Stimulated activated CD4-positive, alpha-beta T cell treated with anti-CD3 and anti-CD28 coated beads, Interleukin-1b, Interleukin-23, amount 100 ng/mL, for 1 hour (primary cell): Measurements from ENCODE around the gene ENTPD6.

ENCODE experiments used
- DNase-seq, 2 donors: peaks; one replicate each; pipeline ENCODE4 v3.0.0-alpha.2; 2020; ENCODE audit warnings: low read depth in 2 of 2

Gene ENTPD6

DNA sequence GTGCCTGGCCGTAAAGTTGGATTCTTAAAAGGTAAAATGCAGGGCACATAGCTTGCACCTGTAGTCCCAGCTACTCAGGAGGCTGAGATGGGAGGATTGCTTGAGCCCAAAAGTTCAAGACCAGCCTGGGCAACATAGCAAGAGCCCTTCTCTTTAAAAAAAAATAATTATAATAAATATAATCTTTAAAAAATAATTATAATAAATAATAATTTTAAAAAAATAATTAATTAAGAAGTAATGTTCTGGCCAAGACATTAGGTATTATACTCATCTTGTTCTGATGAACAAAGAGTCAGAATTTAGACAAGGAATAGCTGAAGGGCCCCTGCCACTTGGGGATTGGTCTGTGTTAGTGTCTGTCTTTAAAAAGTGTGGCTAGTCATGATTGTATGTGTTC is 13.9 kb downstream of the ENTPD6 start:
- DNase-seq = no peak

DNA sequence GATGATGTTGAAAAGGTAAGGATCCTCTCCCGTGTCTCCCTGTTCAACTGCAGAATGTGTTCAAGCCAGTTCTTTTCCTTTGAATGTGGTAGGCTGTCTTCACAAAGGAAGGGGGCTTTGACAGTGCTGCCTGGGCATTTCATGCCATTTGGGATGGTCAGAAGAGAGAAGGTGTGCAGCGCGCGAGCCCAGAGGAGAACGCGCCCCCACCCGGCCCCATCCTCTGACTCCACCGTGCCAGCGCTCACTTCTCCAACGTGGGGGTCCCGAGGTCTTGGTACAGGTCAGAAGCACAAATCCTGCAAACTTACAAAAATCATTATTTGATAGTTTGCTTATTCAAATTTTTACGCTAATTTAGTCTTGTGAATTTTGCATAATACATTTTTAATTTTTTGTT is 14.4 kb downstream of the ENTPD6 start:
- DNase-seq = no peak

DNA sequence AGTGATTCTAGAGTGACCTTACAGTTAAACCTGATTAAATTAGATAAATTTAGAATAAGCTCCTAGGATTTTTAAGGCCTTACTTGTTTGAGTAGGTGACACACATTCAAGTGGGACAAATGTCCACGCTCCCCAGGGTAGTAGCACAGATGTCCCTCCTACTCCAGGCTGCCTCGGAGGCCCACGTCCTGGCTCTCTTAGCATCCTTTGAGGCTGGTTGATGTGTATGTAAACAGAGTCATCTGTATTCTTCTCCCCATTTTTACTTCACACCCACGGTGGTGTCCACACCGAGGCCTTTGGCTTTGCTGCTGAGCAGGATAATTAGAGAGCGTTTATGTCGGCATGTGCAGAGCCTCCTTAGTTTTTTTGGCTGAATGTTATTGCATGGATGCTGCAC is 15.8 kb downstream of the ENTPD6 start:
- no peak for DNase-seq

GRCh38 chr20:25212242-25212641 is 16.7 kb downstream of the ENTPD6 start:
- no peak for DNase-seq

GRCh38 chr20:25213566-25214425 is 18.3 kb downstream of the ENTPD6 start:
- DNase-seq = no peak

DNA sequence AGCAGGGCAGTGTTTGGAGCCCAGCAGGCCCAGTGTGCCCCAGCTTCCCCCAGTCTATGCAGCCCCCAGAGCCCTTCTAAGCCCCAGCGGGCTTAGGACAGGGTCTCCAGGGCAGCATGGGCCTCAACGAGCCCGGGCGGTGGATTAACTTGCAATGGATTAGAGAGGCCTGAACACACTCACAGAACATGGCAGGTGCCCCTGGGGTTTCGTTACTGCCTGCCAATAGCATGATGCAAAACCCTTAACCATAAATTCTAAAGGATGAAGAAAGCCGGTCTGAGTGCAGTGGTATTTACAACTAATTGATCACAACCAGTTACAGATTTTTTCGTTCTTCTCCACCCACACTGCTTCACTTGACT is 18.9 kb downstream of the ENTPD6 start:
- DNase-seq = no peak

DNA sequence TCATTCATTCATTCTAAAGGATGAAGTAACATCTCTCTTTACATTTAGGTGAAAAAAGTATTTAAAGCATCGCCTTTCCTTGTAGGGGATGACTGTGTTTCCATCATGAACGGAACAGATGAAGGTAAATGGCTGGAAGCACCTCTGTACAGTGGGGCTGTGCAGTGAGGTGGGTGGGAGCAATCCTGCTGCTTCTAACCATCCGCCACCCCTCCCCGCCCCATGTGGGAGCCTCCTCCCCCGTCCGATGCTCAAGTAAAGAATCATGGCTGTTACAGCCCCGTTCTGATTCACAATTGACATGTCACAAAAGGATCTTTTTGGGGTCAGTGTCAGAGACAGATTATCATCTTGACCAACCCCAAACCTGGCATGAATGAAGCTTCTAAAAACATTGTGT is 19.3 kb downstream of the ENTPD6 start:
- no peak for DNase-seq

DNA sequence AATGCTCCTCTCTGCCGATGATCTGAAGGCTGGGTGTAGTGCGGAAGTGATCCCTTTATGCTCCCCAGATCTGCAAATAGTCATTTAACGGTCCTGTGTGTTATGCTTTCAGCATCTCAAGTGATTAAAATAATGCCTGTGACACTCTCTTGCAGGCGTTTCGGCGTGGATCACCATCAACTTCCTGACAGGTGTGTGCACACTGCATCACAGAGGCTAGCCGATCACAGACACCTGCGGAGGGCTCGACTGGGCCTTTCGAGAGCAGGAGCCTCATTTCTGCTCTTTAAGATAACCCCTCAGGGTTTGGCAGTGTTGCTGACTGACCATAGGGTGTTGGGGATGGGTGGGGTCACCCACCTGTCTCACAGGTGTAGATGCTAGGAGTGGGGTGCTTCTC is 20.0 kb downstream of the ENTPD6 start:
- DNase-seq = no peak

- no peak for DNase-seq
Measured at GRCh38 chr20:25216199-25216945, 20.9 kb downstream of the ENTPD6 start.

DNA sequence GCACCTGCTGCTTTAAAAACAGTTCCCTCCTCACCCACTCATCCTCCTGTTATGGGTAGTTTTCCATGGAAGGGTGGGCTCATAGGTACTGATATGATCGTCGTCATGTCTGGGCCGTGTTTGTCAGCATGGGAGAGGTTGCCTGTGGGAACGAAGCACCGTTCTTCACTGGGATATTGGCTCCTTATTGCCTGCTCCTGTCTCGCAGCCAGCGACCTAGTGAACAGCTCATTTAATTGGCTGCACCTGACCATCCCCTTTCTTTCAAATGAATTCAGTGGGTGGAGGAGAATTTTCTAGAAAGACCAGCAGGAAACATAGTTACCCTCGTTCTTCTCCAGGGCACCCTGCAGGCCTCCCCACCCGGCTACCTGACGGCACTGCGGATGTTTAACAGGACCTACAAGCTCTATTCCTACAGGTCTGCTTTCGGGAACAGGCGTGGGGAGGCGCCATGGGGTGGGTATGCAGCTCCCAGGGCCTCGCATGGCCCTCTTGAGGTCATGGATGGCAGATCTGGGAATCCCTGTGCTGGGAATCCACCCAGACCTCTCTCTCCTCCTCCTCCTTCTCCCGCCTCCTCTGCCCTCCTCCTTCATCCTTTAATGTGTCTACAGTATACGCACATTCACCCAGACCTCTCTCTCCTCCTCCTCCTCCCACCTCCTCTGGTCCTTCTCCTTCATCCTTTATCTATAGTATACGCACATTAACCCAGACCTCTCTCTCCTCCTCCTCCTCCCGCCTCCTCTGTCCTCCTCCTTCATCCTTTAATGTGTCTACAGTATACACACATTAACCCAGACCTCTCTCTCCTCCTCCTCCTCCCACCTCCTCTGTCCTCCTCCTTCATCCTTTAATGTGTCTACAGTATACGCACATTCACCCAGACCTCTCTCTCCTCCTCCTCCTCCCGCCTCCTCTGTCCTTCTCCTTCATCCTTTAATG is 21.9 kb downstream of the ENTPD6 start:
- no peak for DNase-seq

DNA sequence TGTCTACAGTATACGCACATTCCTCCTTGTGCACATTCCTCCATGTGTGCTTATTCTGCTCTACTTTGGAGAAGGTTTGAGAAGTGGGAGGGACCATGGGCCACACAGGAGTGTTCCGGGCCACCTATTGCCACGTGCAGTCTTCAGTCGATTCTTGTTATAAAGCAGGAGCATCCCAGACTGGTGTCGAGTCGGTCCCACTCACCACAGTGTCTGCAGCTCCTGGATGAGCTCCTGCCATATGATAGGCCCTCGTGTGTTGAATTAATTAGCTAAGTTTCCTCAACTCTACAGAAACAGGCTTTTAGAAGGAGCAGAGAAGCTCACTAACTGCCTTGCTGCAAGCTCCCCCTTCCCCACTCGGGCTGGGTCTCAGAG is 22.6 kb downstream of the ENTPD6 start:
- no peak for DNase-seq

- no peak for DNase-seq
Measured at GRCh38 chr20:25218492-25218891, 23.0 kb downstream of the ENTPD6 start.

DNA sequence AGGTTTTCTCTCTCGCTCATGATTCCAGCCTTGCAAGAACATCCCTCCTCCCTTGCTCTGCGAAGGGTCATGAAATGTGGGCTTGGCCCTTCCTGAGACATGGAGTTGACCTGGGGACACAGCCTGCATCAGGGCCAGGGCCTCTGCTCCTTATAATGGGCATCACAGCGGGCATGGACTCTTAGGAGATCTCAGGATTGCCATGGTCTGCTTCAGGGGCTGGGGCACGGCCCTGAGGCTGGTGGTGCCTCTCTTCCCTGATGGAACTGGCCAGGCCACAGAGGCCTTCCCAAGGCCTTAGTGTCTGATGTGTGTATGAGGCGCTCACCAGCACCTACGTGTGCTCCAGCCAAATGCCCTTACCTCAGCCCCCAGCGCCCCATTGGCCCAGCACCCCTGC is 23.9 kb downstream of the ENTPD6 start:
- no peak for DNase-seq

DNA sequence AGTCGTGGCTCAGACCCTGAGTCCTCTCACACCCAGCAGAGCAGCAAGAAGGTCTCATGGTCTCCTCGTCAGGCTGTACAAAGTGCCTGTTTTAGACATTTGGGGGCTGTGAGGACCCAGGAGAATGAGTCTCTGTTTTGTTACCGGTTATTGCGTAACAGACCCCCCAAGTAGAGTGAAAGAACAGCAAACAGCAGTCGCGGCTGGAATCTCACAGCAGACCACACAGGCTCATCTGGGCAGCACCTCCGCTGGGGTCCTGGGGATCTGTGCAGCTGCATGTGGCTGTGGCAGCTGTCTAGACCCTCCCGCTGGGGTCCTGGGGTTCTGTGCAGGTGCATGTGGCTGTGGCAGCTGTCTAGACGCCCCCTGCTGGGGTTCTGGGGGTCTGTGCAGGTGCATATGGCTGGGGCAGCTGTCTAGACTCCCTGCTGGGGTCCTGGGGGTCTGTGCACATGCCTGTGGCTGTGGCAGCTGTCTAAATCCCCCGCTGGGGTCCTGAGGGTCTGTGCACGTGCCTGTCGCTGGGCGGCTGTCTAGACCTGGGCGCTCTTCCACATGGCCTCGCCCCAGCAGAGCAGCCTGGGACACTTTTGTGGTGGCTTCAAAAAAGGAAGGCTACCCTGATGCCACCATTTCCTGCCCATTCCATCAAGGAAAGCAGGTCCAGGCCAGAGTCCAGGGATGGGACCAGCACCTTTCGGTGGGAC is 24.7 kb downstream of the ENTPD6 start:
- no peak for DNase-seq

- DNase-seq = no peak
Measured at GRCh38 chr20:25220810-25221591, 25.5 kb downstream of the ENTPD6 start.

DNA sequence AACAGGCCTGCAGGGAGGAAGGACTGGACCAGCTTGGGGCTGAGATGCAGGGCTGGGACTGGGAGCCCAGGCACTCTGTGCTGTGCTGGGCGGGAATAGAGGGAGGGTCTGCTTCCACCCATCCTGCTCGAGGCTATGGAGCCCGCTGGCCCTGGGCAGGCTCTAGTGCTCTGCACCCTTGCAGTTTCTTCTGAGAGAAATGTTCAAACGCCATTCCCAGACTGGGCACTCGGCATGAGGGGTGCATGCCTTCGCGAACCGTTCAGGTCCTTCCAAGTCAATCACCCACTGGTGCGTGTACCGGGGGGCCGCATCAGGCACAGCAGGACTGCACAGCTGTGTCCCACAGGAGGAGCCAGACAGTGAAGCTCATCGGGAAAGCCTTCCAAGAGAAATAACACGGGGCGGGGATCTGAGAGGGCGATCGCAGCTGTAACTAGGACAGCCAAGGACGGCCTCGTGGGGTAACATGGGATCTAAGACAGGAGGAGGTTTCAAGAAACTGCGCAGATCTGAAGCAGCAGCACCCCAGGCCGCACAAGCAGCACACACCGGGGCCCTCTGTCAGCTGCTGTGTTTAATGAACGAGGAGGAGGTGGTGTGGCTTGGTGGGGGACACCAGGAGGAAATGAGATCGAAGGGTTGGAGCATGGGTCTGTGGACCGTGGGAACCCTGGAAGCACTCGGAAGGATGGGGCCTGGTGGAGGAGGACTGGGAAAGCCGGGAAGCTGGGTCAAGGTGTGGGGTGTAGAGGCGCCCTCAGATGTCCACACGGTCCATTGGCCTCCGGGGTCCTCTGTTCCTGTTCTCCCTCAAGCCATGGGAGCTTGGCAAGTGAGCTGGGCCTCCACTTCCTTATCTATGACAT is 26.3 kb downstream of the ENTPD6 start:
- no peak for DNase-seq

DNA sequence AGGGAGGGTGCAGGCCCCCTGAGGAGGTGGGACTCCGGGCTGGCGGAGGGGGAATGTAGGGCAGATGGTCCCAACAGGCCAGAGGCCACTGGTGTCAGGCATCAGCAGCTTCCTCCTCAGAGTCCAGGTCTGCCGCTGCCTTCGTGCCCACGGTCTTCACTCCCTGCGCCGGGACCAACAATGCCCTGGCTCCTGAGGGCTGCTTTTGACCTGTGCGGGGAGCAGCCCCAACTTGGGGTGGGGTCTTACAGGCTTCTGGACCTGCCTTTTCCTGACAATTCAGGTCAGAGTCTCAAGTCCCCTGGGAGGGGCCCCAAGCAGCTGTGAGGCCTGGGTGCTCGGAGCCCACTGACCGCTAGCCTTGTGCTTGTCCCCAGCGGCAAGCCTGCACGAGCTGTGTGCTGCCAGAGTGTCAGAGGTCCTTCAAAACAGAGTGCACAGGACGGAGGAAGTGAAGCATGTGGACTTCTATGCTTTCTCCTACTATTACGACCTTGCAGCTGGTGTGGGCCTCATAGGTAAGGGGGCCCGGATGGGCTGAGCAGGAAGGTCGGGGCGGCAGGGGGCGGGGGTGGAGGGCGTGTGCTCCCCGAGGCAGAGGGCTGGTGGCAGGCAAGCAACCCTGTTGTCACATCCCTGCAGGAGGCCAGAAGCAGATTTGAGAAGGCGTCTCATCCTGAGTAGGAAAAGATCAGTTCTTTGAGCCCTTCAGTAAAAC is 27.1 kb downstream of the ENTPD6 start:
- no peak for DNase-seq

DNA sequence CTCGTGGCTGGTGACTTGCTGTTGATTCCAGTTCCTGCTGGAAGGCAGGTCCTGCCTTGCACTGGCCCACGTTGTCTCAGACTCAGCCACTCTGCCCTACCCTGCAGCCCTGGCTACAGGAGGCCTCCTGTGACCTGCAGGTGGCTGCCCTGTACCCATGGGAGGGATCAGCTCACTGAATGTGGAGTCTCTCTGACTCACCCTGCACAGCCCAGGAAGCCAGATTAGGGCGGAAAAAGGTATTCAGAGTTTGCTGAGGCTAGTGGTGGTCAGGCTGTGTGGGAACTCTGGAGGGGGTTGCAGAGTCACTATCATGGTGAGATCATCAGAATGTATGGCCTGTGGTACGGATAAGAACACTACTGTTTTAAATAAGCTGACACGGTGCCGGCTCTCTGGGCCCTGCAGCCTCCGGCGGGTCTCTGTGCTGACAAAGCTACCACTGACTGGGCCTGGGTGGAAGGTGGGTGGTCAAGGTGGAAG is 27.7 kb downstream of the ENTPD6 start:
- no peak for DNase-seq
